GM10266 (cell line): ENCODE measurements around the gene OR4K15.

Experiments used
- DNase-seq: peaks from one replicate; pipeline ENCODE4 v3.0.0; 2012; ENCODE audit errors: extremely low spot score
- TF ChIP-seq, protein P1 (sequence below): IDR thresholded peaks from 2 replicates; pipeline ENCODE4 v1.5.1; 2012; ENCODE audit warnings: mild to moderate bottlenecking, low read depth; ENCODE audit not compliant: control insufficient read depth, insufficient read depth; ENCODE audit errors: missing control alignments

OR4K15 gene

GRCh38 chr14:20001863-20002262 lies 26.5 kb downstream of the OR4K15 start, which contains the start of gene OR4Q2:
TSS of gene OR4Q2 (plus strand) at chr14:20002163.
- TF ChIP-seq, protein P1, sequence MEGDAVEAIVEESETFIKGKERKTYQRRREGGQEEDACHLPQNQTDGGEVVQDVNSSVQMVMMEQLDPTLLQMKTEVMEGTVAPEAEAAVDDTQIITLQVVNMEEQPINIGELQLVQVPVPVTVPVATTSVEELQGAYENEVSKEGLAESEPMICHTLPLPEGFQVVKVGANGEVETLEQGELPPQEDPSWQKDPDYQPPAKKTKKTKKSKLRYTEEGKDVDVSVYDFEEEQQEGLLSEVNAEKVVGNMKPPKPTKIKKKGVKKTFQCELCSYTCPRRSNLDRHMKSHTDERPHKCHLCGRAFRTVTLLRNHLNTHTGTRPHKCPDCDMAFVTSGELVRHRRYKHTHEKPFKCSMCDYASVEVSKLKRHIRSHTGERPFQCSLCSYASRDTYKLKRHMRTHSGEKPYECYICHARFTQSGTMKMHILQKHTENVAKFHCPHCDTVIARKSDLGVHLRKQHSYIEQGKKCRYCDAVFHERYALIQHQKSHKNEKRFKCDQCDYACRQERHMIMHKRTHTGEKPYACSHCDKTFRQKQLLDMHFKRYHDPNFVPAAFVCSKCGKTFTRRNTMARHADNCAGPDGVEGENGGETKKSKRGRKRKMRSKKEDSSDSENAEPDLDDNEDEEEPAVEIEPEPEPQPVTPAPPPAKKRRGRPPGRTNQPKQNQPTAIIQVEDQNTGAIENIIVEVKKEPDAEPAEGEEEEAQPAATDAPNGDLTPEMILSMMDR, result no peak
- DNase-seq, result no peak

DNA sequence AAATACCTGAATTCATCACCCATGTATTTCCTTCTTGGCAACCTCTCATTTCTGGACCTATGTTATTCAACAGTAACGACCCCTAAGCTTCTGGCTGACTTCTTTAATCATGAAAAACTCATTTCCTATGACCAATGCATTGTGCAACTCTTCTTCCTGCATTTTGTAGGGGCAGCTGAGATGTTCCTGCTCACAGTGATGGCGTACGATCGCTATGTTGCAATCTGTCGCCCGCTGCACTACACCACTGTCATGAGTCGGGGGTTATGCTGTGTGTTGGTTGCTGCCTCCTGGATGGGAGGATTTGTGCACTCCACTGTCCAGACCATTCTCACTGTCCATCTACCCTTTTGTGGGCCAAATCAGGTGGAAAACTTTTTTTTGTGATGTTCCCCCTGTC lies 26.9 kb downstream of the OR4K15 start:
- TF ChIP-seq, protein P1, result no peak
- DNase-seq, result no peak

DNA sequence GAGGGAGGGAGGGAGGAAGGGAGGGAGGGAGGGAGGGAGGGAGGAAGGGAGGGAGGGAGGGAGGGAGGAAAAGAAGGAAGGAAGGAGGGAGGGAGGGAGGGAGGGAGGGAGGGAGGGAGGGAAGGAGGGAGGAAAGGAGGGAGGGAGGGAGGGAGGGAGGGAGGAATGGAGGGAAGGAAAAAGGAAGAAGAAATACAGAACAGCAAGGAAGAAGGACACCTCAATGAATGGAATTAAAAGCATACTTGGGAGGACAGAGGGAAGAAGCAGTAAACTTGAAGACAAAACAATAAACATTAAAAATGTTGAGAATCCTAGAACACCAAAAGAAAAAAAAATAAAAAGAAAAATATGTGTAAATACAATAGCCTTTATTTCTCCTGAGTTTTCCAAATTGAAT lies 32.8 kb downstream of the OR4K15 start:
- TF ChIP-seq, protein P1, result no peak
- DNase-seq, result no peak

DNA sequence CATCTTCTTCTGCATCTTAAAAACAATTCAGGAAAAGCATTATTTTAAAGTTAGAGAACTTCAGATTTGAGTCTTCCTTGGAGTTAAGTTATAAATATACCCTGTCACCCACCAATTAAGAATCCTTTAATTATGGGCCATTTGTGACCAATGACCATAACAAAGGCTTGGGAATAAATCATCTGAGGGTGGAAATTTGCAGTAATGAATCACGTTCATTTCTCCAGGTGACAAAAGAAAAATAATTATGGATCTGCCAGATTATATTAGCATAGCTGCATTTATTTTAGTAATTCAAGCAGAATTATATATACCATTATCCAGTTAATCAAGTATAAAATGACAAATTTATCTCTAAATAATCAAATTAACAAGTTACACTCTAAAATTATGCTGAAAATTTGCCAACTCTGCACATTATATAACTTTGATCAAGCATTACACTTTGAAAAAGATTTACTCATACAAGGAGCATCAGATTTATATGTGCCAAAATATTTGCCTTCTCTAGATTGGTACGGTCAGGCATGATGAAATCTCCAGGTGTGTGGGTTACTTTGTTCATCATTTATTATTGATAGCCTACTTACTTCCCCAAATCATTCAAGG lies 44.0 kb downstream of the OR4K15 start, which contains the start of gene OR4K14:
TSS of gene OR4K14 (minus strand) at position 51 of the 609 bp plus-strand sequence. CDS start 4,114 bp downstream, outside the sequence.
- no peak for DNase-seq

More for the DNA sequence above, 44.0 kb downstream of the OR4K15 start, which contains the start of gene OR4K14:
- TF ChIP-seq, protein P1, result no peak
